ENCODE results near the gene ARFIP1. TPM values are rescaled to one million over a fixed set of nuclear protein-coding genes. Genes with fewer than 3 reads are reported as not detected.
A peak's percentile ranks its signal among the peaks of the same experiment; 100 is the strongest.
"Not testable (repeated sequence)": the region's sequence is repeated elsewhere in the genome, so short reads cannot be mapped to it uniquely, and the experiment has no call there.

Gene ARFIP1
- total RNA-seq, 1 experiment from 2014 or later = 48.0 TPM

DNA sequence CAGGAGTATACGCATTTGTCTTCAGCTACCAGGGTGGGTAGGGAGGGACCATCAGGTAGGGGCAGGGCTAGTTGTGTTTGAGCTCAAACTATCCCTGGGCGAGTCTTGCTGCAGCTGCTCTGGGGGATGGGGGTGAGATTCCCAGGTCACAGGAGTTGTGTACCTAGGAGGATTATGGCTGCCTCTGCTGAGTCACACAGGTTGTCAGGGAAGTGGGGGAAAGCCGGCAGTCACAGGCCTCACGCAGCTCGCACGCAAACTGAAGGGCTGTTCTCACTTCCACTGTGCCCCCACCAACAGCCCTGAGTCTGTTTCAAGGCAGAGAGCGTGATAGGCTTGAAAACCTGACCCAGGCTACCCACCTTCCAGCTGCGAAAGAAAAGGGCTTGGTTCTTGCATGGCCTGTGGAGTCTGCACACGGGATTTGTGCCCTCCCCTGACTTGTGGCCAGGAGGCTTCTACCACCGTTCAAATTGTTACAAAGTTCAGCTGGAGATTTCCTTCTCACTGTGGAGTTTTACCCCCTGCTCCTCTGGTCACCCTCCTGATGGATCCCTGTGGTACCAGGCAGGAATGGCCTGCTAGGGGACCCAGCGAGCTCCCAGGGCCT, 63.8 kb downstream of the ARFIP1 start:
- no peak for DNase-seq (ENCODE audit: low read depth)

DNA sequence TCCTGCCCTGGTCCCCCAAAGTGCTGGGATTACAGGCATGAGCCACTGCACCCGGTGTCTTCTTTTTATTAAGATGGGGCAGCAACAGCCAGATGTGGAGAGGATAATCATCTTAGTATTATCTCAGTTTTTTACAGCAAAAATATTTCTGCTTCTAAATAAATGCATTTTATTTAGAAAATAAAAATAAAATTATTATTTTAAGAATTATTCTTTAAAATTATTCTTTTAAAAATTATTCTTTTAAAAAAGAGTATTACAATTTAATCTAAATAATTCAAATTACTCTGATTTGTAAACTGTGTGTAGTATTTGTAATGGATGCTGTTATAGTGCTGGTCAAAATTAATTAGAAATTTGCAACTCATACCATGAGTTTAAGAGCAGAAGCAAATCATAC, 67.6 kb downstream of the ARFIP1 start:
- no peak for DNase-seq (ENCODE audit: low read depth)

DNA sequence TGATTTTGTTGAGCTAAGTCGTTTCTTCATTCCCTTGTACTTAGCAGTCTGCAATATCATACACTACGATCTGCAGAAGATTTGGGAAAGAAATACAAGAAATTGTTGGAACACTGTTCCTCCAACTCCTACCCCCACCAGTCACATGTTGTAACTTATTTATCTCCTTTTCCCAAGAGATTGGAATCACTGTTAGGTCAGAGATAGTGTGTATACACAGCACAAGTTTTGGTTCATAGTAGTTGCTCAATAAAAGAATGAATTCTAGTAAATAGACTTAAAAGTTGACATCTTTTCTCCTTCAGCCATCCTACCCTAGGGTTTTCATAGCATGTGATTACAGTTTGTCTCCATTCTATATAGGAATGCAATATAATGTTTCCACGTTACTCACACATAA, 68.8 kb downstream of the ARFIP1 start:
- DNase-seq (ENCODE audit: low read depth) = no peak

DNA sequence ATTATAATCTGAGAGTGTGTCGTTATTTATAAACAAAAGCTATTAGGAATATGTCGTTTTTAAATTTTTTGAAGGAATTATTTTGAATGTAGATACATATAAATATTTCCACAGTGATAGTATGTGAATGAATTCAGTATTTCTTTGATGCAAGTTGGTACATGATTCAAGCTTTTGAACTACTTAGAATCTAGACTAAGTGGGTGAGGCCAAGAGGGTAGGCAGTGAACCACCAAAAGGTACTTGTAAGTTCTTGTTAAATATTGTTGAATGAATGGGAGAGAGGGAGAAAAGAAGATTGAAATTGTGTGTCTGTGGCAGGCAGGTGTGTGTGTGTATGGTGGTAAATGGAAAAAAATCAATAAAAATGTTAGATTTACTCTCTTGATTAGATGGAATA, 69.6 kb downstream of the ARFIP1 start:
- DNase-seq (ENCODE audit: low read depth) = no peak

DNA sequence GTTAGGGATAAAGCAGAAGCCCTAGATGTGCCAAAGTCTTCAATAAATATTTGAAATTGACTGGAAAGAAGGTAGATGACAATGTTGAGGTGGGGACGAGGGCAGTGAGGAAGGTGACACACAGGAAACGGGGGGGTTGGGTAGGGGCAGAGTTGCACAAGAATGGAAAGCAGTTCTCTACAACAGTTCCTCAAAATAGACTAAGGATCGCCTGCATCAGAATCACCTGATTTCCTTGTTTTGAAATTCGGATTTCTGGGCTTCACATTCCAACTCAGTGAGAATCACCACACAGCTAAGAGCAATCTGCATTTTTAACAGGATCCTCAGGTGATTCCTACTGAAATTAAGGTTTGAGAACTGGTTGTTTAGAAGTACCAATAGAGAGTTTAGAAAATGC, 70.6 kb downstream of the ARFIP1 start:
- DNase-seq (ENCODE audit: low read depth) = peak; percentile 15

DNA sequence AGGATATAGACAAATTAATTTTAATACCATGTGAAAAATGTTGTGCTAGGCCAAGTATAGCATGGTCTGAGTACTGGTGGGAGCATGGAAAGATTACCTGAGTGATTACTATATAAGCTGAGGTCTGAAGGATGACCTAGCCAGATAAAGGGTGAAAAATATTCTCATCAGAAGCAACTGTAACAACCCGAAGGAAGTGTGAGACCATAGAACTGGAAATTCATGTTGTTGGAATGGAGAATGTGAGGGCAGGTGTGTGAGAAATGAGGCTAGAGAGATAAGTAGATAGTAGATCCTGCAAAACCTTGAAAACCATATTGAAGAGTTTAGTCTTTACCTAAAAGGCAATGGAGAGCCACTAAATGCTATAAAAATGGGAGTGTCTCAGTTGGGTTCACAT, 71.5 kb downstream of the ARFIP1 start:
- DNase-seq (ENCODE audit: low read depth) = no peak

DNA sequence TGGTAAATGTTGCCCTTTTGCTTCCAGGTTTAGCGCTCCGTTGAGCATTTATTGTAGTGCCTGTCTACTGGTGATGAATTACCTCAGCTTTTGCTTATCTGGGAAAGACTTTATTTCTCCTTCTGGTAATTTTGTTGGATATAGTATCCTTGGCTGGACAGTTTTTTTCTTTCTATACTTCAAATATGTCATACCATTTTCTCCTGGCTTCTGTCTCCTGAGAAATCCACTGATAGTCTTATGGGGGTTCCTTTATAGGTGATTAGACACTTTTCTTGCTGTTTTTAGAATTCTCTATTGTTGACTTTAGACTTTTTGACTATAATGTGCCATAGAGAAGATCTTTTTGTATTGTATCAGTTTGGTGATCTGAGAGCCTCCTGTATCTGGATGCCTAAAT, 73.5 kb downstream of the ARFIP1 start:
- no peak for DNase-seq (ENCODE audit: low read depth)

DNA sequence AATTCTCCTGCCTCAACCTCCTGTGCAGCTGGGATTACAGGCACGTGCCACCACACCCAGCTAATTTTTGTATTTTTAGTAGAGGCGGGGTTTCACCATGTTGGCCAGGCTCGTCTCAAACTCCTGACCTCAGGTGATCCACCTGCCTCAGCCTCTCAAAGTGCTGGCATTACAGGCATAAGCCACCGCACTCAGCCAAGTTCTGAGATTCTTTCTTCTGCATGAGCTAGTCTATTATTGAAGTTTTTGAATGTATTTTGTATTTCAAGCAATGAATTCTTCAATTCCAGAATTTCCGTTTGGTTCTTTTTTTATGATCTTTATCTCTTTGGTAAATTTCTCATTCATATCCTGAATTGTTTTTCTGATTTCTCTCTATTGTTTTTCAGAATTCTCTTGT, 74.3 kb downstream of the ARFIP1 start:
- not testable (repeated sequence) for DNase-seq (ENCODE audit: low read depth)

DNA sequence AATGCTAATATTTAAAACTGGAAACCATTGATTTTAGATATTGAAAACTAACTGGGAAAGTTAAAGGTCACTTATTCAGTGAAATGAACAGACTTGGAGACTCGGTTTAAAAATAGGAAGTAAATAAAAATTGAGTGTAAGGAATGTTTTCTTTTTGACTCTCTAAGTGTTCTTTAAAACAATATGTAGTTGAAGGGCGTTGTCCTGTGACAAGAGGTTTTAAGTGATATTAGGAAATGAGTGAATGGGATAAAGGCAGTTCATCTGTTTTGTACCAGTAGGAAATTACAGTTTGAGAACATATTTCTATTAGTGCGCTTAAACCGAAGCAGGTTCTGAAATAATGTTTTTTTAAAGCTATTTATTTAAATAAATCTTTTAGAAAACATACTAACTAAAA, 77.2 kb downstream of the ARFIP1 start:
- no peak for DNase-seq (ENCODE audit: low read depth)

DNA sequence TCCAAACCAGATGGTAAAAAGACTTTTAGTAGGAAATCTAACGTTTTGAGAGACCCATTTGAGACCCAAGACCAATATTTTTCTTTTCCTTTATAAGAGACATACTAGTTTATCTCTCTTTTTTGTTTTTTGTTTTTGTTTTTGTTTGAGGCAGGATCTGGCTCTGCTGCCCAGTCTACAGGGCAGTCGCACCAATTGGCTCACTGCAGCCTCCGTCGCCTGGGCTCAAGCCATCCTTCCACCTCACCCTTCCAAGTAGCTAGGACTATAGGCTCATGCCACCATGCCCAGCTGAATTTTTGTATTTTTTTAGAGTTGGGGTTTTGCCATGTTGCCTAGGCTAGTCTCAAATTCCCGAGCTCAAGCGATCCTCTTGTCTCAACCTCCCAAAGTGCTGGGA, 79.2 kb downstream of the ARFIP1 start:
- DNase-seq (ENCODE audit: low read depth) = no peak

DNA sequence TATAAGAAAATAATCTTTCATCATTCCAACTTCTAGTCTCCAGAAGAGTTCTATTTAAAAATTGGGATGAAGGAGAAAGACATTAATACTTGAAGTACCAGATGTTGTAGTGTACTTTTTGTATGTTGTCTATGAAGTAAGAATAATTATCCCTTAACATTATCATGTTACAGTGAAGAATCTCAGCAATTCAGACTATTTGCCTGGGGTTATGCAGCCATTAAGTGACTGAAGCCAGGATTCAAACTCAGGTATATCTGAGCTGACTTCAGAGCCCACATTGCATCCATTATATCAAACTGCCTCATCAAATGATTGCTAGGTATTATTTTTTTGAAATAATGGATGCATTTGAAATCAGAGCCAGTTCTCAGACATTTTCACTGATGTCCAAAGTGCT, 80.3 kb downstream of the ARFIP1 start:
- DNase-seq (ENCODE audit: low read depth) = peak; percentile 6

DNA sequence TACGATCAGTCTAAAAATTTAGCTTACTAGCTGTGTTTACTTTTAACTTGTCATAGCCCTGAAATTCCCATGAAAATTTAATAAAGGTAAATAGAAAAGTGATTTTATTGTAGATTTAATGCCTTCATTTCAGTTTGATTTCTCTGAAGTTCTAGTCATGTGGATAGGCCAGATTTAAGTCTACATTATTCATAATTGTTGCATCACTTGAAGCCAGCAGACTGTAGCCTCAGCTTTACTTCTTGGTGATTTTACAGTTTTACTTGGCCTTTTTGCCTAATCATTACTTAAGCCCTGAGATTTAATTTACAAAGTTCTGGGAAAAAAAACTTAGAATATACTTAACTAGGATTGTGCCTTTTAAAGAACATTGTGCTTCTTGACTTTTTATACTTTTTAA, 82.9 kb downstream of the ARFIP1 start:
- no peak for DNase-seq (ENCODE audit: low read depth)

DNA sequence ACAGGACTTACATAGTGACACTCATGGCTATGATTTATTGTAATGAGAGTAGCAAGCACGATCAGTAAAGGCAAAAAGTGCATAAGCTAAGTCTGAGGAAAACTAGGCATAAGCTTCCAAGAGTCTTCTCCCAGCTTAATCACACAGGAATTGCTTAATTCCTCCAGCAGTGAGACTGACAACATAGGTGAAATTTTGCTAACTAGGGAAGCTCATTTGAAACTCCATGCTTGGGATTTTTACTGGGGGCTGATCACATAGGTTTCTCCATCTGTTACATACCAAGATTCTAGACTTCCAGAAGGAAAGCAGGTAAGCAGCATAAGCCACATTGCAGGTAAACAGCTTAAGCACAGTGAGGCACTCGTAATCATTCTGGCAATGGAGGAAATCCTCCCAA, 84.6 kb downstream of the ARFIP1 start:
- DNase-seq (ENCODE audit: low read depth) = no peak

DNA sequence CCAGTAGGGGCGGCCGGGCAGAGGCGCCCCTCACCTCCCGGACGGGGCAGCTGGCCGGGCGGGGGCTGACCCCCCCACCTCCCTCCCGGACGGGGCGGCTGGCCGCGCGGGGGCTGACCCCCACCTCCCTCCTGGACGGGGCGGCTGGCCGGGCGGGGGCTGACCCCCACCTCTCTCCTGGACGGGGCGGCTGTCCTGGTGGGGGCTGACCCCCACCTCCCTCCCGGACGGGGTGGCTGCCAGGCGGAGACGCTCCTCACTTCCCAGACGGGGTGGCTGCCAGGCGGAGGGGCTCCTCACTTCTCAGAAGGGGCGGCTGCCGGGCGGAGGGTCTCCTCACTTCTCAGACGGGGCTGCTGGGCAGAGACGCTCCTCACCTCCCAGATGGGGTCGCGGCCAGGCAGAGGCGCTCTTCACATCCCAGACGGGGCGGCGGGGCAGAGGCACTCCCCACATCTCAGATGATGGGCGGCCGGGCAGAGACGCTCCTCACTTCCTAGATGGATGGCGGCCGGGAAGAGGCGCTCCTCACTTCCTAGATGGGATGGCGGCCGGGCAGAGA, 86.8 kb downstream of the ARFIP1 start:
- DNase-seq (ENCODE audit: low read depth) = not testable (repeated sequence)

DNA sequence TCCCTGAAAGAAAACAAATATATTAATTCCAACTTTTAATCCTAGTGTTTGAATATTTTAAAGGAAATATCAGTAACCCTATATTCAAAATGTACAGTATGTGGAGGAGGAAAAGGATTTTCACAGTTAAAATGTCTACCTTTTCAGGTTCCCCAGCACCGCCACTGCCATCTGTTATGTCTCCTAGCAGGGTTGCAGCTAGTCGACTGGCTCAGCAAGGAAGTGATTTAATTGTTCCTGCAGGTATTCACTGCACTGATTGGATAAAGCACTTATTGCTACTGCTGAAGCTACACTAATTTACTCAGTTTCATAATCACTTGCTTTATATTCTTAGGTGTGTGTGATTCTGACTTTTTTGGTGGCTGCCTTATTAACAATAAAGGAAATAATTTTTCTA, 90.9 kb downstream of the ARFIP1 start:
- no peak for DNase-seq (ENCODE audit: low read depth)

DNA sequence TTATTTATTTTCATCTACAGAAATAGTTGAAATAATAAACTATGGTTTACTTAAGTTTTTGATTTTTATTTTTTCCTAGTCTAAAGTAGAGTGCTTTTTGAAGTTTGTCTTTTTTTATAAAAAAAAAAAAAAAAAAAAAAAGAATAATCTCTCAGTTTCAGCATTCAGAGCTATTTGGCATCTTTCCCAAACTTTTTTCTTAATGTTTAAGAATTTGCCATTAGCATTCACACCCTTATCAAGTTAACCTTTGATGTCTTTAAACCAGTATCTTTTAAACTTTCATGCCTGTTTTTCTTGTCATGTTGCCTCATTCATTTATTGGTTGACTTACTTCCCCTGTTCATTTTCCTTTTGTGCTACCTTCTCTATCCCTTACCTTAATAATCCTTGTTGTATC, 95.5 kb downstream of the ARFIP1 start:
- DNase-seq (ENCODE audit: low read depth) = no peak

DNA sequence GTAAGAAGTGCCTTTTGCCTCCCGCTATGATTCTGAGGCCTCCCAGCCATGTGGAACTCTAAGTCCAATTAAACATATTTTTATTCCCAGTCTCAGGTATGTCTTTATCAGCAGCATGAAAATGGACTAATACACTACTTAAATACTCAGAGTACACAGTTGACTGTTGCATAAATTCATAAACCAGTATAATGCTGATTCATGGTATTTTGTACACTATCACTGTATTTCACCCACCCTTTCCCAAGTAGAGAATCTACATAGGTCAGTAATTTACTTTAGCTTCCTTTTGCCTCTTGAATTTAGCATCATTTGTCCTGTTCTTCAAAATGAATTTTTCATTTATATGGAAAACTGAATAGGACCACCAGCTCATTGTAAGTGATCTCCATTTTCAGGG, 98.1 kb downstream of the ARFIP1 start:
- DNase-seq (ENCODE audit: low read depth) = no peak

DNA sequence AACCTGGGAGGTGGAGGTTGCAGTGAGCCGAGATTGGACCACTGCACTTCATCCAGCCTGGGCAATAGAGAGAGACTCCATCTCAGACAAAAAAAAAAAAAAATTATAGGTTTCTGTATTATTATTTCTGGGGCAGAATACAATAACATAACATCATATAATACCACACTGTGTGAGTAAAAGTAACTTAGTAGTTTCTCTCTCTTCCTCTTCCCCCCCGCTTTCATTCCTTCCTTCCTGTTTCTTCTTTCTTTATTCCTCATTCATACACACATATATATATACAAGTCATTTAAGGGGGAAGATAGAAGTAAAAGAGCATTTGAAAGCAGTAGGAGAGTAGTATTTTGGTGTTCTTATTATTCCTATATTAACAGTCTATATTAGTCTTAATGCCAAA, 100.5 kb downstream of the ARFIP1 start:
- DNase-seq (ENCODE audit: low read depth) = no peak

DNA sequence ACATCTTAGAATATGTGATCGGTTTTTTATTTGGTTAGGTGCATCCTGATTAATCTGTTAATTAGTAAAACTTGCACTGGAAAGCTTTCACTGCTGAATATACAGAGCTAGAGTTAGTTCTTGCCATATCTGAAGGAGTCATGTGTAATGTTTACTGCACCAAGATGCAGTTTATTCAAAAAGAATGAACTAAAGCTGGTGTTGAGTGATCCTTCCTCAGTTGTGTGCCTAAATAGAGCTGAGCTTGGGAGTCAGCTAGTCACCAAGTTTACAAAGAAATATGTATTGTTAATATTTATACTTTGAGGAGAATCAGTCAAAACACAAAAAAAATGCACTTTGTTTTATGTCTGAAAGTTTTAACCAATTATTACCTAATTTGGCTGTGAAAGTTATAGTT, 102.2 kb downstream of the ARFIP1 start:
- DNase-seq (ENCODE audit: low read depth) = no peak

DNA sequence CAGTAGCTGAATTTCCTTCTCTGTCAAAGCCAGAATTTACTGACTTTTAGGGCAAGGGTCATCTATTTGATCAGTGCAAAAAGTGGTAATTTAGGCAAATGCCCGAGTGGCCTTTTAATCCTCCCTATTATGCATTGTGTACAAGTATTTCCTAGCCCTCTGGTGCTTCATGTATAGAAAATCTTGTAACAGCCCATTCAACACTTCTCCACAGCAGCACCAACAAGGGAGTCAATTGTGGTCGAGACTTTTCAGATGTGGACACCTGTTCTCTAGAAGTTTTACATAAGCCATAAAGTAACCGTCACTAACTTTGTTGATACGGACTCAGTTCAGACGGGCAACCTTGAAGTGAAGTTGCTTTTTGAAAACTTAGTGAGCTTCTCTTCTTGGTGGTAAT, 105.4 kb downstream of the ARFIP1 start:
- DNase-seq (ENCODE audit: low read depth) = no peak

DNA sequence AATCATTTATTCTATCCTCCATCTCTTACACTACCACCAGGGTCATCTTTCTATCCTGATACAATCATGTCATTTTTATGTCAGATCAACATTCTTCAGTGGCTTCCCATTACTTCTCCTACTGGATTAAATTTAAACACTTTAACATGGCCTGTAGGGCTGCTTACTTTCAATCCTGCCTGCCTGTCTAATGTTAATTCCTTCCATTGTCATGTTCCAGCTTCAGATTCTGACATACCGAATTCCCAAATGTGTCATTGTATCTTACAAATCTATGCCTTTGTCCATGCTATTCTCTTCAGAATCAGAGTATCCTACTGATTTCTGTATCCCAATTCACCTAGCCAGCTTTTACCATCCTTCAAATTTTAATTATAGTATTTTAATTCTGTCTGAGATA, 106.4 kb downstream of the ARFIP1 start:
- no peak for DNase-seq (ENCODE audit: low read depth)

DNA sequence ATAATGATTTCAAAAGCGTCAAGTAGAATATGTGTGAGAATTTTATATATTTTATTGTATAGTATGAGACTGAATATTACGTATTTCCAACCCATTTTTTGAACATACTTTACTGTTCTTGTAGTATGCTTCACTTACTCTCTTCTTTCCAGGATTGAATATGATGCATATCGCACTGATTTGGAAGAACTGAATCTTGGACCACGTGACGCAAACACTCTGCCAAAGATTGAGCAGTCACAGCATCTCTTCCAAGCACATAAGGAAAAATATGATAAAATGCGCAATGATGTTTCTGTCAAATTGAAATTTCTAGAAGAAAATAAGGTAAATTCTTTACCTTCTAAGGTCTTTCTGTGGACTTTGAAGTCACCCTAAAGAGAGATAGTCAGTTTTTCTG, 108.2 kb downstream of the ARFIP1 start:
- no peak for DNase-seq (ENCODE audit: low read depth)

DNA sequence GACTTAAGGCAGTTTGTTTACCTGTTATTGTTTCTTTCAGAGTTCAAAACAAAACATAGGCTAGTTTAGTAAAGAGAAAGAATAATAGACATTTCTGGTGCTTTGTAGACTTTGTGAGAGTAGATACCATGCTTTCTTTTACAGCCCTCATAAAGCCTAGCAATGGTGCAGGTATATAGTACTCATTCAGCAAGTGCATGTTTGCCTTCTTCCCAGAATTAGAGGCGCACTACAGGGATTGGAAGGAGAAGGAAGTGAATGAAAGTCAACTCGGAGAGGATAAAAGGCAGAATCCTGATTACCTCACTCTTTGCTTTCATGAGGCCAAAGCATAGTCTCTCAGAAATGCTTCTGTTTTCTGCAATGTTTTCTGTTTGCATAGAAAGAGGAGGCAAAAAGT, 113.2 kb downstream of the ARFIP1 start:
- no peak for DNase-seq (ENCODE audit: low read depth)

DNA sequence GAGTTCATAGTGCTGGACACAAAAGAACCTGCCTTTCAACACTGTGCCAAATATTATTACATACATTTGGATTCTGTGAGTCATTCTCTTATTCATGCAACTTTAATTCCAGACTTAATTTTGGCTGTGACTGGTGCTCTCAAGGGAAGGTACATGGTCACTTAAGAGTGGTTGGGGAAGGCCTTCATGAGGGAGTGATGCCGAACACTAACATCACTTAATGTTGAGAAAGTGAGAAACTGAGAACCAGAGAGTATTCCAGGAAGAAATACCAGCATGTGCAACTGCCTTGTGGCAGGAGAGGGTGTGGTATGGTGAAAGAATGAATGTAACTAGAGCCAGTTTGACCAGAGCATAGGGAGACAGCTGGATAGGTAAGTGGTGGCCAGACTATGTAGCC, 114.9 kb downstream of the ARFIP1 start:
- DNase-seq (ENCODE audit: low read depth) = peak; percentile 61

Measured in LHCN-M2 (cell line).